Measurements from ENCODE around the gene ERF.

ERF gene

DNA sequence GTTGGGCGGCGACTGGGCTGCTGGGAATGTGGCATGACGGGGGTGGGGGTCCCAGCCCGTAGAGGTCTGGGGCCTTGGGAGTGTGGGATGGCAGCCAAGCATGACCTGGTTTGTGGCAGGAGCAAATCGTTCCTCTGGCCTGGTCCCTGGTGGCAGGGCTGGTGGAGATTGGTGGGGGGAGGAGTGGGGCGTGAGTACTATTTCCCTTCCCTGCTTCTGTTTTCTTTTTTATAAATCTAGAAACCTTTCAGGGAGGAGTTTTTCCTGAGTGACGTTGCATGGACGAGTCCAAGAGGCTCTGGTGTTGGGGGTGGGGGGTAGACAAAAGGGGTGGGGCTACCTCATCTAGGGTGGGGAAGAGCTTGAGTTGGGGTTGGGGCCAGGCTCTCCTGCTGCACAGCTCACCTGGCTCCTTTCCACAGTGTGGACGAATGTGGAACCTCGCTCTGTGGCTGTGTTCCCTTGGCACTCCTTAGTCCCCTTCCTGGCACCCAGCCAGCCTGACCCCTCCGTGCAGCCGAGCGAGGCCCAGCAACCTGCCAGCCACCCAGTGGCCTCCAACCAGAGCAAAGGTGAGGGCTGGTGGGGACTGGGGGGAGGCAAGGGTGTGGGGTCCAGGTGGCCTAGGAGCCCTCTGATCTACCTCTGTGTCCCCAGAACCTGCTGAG lies 31.6 kb upstream of the ERF start:
- DNase-seq: no peak

DNA sequence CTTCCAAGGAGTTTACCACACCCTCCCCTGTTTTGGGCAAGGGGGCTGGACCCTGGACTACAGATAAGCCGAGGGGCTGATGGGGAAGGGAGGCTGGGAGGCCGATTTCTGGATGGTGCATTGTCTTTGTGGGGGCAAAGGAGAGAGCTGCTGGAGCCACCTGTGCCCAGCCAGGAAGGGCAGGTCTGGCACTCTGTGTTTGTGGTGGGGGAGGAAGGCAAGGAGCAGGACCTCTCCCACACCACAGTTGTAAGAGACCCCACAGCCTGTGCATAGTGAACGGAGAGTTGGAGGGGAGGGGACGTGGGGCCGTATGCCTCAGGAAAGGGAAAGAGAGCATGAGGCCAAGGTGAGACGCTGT lies 31.0 kb upstream of the ERF start:
- DNase-seq: no peak

DNA sequence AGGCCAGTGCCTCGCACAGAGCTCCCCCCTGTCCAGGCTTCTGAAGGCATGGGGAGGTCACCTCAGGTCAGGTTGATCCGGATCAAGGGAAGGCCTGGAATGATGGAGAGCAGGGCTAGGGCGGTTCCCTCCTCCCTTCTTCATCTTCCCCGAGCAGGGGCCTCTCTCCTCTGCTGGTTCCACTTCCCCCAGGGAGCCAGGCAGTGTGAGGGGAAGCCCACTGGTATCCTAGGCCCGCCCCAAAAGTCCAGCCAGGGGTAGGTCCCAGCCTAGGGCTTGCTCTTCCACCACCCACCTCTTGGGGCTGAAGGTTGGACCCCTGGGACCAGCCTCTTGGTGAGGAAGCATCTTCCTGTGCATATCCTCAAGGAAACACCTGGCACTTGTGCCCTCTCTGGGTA lies 30.6 kb upstream of the ERF start:
- DNase-seq: no peak

DNA sequence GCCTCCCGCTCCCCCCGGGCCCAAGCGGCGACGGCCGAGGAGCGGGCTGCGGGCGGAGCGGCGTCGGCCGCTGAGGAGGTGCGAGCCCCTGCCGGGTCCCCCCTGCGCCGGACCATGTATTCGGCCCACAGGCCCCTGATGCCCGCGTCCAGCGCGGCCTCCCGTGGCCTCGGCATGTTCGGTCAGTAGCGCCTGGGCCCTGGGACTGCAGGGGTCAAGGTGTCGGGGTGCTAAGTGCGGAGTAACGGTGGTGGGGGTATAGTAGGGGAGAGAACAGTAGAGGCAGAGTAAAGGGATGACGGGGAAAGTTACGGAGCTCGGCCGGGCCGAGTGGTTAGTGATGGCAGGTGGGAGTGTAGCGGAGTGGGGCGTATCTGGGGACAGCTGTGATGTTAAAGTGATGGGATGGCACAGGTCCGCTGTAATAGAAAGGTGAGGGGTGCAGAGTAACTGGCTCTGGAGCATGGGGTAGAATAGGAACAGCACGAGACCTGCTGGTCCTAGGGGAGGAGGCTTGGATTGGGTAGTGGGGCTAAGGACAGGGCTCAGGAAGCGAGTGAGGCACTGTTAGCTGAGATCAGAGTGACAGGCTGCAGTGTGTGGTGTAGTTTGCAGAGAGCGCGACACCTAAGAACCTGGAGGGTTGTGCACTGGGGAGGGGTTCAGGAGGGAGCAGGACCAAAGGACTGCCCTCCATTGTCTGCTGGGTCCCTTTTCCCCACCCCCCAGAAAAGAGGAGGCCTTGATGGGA lies 29.8 kb upstream of the ERF start:
- no peak for DNase-seq

DNA sequence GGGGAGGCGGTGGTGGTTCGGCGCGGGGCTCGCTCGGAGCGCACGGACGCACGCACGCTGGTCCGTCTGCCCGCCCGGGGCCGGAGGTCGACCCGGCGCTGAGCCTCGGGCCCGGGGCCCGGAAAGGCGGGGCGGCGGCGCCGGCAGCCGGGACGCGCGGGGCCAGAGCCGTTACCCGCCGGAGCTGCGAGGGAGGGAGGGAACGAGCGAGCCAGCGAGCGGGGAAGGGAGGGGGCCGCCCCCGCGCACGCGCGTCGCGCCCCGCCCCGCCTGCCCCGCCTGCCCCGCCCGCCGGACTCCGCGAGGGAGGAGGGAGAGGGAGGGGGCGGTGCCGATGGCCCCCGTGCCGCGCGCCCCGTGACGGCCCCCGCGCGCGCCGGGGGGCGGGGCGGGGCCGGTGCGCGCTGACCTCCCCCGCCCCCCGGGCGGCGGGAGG lies 29.2 kb upstream of the ERF start:
- DNase-seq: peak; percentile 84

DNA sequence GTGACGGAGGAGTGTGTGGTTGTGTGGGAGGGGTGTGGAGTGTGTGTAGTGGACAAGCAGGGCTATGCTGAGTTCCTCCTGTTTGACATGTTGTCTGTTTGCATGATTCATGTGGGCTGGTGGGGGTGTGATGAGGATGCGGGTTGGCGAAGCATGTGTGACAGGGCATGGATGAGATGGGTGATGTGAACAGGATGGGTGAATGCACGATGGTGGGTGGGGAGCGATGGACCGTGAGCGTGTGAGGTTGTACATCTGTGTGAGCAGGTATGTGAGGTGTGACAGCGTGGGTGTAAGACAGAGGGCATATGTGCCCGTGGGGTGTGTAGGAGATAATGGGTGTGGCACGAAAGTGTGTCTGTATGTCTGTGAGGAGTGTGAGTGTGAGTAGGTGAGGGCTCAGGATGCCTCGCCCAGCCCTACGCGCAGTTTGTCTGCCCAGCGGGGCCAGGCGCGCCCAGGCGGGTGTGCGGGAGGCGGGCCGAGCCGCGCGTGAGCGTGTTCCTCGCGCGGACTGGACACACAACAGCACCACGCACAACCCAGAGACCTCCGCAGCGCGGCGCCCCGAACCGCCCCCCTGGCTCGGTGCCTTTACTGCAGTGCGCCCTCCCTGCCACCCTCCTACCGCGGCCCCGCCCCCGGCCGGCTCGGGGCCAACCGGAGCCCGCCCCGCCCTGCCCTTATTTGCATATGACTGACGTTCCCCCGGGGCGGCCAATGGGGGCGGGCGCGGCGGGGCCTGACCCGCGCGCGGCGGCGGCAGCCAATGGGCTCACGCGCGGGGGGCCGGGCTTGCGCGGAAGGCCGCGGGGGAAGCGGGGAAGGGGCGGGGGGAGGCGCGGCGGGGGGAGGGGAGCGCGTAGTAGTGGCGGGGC lies 28.5 kb upstream of the ERF start:
- DNase-seq: peak; percentile 91

DNA sequence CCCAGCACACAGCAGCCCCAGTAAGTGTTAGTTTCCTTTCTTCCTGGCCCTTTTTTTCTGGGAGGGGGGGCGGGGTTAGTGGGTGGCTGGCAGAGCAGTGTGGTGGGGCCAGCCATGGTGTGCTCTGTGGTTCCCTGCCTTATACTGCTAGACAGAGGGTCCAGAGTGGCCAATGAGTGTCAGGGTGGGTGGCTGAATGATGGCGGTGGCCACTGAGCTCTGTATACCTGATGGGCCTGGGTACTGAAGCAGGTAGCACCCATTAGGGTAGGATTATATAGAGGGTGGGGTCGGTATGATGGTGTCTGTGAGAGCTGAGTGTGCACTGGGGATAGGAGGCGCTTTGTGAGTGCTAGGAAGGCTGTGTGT lies 27.9 kb upstream of the ERF start:
- no peak for DNase-seq

DNA sequence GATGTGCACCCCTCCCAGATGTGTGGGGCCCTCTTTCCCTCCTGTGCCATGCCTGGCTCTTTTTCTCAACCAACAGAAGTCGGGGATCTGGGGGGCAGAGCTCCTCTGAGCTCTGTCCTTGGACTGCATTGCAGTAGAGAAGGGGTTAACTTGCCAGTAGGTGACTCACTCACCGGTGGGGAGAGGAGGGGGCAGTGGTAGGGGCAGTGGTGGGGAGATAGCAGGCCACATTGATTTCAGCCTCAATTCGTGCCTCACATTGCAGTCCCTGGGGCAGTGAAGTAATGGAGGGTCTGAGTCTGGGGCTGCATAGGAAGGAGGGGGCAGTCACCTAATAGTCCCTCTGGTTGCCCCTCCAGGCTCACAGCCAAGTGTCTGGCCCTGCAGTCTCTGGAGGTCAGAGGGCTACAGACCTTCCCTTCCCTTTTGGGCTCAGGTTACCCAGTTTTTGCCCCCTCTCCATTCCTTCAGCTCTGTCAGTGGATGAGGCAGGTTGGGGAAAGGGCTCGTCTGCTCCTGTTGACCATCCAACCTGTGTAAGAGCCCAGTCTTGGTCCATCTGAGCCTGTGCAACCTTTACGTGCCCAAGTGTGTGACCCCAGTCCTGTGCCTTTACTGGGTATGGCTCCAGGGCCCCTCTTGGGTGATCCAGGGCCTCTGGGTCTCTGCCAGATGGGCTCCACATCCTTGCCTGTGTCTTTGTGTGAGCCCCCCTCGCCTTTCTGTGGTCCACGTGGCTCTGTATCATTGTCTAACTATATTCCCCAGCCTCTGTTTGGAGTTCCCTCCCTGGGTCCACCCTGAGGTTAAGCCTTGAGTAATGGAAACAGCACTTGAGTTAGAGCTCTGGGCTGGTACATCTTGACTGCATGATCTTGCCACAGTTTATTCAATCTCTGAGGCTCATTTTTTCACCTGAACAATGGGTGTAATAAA lies 27.2 kb upstream of the ERF start:
- DNase-seq: no peak

DNA sequence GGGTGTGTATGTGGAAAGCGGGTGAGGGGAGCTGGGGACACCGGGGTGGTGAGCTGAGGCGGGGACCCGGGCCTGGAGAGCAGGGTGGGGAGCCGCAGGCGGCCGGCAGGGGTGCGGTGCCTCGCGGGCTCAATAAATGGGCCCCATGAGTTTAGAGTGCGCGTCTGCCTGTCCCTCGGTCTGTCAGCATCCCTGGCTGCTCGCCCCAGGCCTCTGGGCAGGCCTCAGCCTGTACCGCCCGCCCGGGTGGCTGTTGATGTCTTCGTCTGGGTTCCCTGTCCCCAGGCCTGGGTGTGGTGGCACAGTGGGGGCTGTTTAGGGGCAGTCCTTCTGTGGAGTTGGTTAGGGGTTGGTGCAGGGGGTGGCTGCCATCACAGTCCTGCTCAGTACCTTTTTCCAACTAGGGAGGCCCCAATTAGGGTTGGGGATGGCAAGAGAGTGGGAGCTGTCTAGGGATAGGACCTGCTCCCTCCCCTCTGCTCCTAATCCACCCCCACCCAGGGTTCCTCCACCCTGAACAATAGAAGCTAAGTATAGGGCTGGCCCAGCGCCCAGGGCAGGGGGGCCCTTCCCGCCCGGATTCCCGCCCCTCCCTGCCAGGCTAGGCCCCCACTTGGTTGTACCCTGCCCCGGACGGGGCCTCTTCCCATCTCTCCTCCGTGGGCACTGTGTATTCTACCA lies 26.4 kb upstream of the ERF start:
- DNase-seq: no peak

DNA sequence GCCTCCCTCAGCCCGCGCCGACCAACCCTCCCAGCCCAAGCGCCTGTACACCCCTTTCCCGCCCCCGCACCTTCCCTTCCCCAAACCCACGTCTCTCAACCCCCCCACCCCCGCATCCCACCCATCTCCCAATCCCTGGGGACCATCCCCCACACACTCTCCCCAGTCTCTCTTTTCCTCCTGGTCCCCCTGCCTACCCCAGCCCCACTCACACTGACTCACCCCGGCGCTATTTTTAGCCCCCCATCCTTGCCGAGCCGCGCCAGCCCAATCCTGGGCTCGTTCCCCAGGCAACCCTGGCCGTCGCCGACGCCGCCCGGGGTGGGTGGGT lies 25.9 kb upstream of the ERF start:
- no peak for DNase-seq

DNA sequence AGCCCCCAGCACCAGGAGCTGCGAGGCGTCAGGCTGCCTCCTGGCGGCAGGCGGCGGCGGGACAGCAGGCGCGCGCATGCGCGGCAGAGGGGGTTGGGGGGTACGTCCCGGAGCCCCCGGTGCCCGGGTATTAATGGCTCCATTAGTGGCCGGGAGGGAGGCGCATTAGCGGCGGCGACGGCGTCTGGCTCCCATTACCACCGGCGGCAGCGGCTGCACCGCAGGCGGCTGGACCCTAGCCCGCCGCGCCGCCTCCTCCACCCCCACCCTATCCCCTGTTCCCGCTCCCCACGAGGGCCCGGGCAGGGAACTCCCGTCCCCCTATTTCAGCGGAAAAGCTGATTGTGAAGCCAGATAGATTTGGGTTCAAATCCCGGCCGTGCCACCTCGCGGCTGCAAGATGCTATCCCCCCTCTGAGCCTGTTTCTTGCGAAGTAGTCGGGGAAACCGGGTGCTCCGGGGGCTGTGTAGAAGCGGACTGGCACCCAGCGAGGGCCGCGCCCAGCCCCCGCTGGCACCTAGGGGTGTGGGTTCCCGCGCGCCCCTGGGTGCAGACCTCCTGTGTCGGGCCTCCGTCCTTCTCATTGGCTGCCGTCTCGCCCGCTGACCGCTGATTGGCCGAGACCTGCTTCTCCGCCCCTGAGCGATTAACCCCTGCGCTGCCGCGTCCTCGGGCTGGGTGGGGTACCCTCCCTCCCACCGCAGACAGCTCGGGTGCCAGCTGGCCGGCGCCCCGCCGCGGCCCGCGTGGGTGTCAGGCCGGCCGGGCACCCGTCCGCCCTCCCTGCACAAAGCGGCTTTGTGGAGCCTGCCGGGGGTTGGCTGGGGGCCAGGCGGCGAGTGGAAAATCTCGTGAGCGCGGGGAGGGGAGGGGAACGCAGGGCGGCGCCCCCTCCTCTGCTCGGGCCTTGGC lies 25.2 kb upstream of the ERF start:
- peak; percentile 79 for DNase-seq

DNA sequence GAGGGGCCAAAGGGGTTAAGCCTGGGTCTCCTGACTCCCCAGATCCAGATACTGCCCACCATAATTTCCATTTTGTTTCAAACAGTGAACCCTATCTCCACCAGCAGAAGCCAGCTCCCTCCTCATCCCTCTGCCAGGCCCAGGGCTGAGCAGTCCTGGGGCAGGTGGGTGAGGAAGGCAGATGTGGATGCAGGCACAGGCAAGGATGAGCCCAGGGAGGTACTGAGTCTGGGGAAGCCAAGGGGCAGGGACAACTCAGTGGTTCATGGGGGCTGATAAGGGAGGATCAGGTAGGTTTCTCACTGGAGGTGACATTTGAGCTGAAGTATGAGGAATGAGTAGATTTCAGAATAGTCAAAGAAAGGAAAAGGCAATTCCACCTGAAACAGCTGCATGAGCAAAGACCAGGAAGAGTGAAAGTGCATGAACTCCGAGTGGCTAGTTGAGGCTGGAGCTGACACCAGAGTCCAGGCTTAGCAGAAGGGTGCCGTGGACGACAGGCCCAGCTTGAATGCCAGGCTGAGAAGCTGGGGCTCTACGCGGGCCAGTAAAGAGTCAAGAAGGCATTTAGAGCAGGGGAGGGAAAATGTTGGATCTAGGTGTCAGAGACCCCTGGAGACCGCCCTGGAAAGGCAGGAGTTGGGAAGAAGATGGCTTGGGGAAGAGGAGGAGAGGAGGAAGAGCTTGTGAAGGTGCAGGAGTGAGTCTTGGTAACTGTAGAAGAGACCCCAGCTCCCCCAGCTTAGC lies 24.4 kb upstream of the ERF start:
- no peak for DNase-seq

DNA sequence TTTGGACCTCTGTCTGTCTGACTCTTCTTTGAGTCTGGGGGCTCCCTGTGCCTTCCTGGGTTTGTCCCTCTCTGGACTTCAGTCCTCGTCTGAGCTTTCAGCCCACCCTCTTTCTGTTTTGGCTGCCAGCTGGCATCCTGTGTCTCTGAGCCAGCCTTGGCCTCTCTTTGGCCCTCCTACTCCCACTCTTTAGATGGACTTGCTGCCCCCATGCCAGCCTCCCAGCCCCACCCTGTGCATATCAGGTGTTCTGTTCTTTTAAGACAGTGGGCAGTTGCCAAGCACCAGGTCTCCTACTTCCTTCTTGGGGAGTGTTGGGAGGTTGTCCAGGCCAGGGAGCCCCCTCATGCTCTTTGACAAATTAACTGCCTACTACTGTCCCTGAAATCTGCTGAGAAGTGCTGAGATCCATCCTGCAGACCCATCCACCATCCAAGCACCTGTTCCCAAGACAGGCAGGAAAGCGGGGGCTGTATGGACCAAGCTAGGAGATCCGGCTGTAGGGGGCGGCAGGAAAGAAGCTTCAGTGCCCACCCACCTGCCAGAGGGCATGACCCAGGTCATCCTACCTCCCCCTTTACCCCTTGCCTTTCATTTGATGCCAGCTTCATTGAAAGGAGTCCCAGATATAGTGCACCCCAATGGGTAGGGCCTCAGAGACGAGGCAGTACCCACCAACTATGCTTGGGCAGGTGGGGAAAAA lies 23.7 kb upstream of the ERF start:
- no peak for DNase-seq

DNA sequence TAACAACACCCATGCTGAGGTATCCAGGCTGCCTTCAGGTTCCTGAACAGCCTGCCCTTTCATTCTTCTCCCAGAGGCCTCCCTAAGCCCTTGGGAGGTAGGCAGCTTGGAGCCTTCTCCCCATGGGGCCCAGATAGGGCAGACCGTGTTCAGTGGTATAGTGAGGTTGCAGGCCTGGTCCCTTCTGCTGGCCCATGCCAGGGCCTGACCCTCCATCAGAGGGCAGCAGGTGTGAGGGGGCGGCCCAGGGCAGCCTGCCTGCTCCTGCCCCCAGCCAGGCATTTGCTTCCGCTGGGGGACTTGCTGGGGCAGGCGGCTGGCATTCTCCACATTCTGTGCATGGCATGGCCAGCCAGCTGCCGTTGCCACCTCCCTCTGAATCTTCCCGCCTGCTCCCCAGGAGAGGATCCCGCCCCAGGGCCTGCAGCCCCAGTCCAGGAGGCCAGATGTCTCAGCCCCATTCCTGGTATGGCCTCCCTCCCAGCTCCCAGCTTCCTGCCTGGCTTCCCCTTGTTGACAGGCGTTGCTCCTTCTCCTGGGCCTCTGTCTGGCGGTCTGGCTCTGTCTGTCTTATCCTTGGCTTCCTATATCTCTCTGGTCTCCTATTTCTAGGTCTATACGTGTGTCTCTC lies 23.0 kb upstream of the ERF start:
- DNase-seq: no peak

DNA sequence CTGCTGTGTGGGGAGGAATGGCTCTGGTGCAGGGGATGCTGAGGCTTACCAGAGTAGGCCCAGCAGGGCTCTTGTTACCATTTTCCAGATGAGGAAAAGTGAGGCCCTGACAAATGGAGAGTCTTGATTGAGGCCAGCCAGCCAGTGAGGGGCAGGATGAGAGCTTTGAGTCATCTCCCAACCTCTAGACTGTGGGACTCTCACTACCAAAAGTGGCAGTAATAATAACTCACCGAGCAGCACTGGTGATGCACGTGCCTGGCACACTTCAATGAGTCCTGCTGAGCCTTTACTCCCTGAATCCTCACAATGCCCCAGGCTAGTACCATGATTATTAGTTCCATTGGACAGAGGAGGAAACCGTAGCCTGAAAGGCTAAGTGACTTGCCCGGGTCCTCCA lies 21.9 kb upstream of the ERF start:
- no peak for DNase-seq

DNA sequence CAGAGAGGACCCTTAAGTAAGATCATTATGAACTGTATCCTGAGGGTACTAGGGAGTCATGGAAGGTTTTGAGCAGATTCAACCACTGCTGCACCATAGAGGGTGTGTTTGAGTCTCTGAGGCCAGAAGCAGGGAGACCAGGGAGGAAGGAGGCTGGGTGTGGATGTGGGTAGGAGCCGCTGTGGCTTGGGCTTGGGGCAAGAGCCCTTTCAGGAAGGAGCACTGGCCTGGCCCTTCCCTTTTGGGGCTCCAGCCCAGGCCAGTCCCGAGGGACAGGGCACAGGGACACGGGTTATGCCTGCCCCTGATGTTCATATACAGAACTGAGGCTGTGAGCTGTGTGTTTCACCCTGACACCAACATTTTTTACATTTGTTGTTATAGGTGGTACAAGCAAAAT lies 21.4 kb upstream of the ERF start:
- DNase-seq: no peak

DNA sequence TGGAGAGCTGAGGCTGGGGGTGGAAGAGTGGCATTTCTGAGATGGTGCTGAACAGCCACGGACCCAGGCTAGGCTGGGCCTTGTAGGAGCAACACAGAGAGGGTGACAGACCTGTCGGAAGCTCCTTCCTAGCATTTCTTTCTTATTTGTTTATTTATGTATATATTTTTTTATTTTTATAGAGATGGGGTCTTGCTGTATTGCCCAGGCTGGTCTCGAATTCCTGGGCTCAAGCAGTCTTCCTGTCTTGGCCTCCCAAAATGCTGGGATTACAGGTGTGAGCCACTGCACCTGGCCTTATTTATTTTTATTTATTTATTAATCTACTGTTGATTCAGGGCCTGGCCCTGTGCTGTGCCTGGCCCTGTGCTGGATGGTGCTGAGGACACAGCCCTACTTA lies 20.6 kb upstream of the ERF start:
- DNase-seq: no peak

DNA sequence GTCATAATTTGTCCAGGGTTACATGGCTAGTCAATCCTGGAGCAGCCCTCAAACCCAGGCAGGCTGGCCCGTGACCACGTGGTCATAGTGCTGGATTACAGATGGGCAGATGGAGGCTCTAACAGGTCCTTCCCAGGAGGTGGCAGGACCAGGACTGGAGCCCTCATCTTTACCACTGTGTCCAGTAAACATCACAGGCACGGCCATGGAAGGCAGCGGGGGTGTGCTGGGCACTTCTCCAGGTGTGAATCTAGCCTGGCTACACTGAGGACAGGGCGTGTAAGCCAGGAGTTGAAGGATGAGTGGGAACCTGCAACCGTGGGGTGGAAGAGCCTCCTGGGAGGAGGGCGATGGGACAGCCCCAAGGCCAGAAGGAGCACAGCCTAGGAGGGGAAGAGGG lies 20.2 kb upstream of the ERF start:
- no peak for DNase-seq

DNA sequence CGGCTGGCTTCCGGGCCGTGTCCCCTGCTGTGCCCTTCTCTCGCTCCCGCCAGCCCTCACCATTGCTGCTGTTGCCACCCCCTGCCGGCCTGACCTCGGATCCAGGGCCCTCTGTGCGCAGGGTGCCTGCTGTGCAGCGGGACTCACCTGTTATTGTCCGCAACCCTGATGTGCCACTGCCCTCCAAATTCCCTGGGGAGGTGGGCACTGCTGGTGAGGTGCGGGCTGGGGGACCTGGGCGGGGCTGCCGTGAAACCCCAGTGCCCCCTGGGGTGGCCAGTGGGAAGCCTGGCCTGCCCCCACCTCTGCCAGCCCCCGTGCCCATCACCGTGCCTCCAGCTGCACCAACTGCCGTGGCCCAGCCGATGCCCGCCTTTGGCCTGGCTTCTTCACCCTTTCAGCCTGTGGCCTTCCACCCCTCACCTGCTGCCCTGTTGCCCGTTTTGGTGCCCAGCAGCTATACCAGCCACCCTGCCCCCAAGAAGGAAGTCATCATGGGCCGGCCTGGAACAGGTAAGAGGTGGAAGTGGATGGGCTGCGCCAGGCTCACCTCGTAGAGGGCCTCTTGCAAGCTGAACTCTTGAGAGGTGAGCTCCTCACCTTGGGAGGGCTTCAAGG lies 19.2 kb upstream of the ERF start:
- no peak for DNase-seq

Measured in activated CD4-positive, CD25-positive, alpha-beta regulatory T cell treated with anti-CD3 and anti-CD28 coated beads, Interleukin-2, amount 50 U/mL, for 72 hours (primary cell).